Tibial artery (tissue), 4 donors: ENCODE measurements around the gene PDE3B.
"Not testable (repeated sequence)": the region's sequence is repeated elsewhere in the genome, so short reads cannot be mapped to it uniquely, and the experiment has no call there.

ENCODE experiments used
- DNase-seq, 2 donors: peaks; one replicate each; pipeline ENCODE4 v3.0.0-alpha.2; 2019
- H3K27ac ChIP-seq, 2 donors: fragments of 200-600 bp; sonication (generic) in 1 of 2; 1 replicate in 1 of 2; 2 replicates in 1 of 2; pipeline ENCODE4 v1.5.1; 2018 to 2019; ENCODE audit warnings: mild to moderate bottlenecking in 1 of 2
- H3K27me3 ChIP-seq, 2 donors: fragments of 200-600 bp; sonication (generic) in 1 of 2; one replicate each; pipeline versions ENCODE4 v1.5.1 to v1.6.0; 2016 to 2019
- H3K36me3 ChIP-seq, 3 donors: fragments of 200-600 bp; sonication (generic) in 2 of 3; one replicate each; pipeline ENCODE4 v1.5.1; 2016 to 2019; ENCODE audit warnings: mild to moderate bottlenecking in 2 of 3
- H3K4me1 ChIP-seq, 4 donors: fragments of 200-600 bp; sonication (generic) in 2 of 4; 1 replicate in 3 of 4; 2 replicates in 1 of 4; pipeline ENCODE4 v1.5.1; 2016 to 2019
- H3K4me3 ChIP-seq, 2 donors: fragments of 200-600 bp; sonication (generic) in 1 of 2; 1 replicate in 1 of 2; 2 replicates in 1 of 2; pipeline ENCODE4 v1.5.1; 2018 to 2019; ENCODE audit warnings: mild to moderate bottlenecking in 2 of 2
- H3K9me3 ChIP-seq, 3 donors: fragments of 200-600 bp; sonication (generic) in 1 of 3; one replicate each; pipeline ENCODE4 v1.5.1; 2016 to 2019
- intact Hi-C: fragments of 100-400 bp; cut with DNase I; formaldehyde crosslinking; loops from one replicate; pipeline ENCODE4 v1.15.0; 2023; ENCODE audit warnings: low total_unique reads
- TF ChIP-seq, protein P1 (sequence below), 2 experiments: fragments of 200-600 bp in 1 of 2; fragments of 450-650 bp in 1 of 2; IDR thresholded peaks; one replicate each; pipeline ENCODE4 v1.5.1; 2017 to 2019; ENCODE audit warnings: antibody characterized with exemption in 2 of 2, mild to moderate bottlenecking in 1 of 2, moderate library complexity in 1 of 2

Gene PDE3B

DNA sequence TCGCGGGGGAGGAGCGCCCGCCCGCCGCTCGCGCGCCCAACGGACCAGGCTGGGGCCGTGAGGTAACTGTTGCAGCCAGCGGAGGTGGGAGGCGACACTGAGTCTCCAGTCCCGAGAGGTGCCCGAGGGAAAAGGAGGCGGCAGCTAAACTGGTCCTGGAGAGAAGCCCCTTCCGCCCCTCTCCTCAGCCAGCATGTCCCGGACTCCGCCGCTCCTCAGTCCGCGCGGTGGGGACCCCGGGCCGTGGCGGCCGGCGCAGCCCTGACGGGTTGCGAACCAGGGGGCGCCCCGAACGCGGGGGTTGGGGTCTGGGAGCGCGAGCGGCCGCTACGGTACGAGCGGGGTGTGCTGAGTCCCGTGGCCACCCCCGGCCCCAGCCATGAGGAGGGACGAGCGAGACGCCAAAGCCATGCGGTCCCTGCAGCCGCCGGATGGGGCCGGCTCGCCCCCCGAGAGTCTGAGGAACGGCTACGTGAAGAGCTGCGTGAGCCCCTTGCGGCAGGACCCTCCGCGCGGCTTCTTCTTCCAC, at the start of gene PDE3B:
TSS of gene PDE3B (plus strand) at position 108 of the 529 bp plus-strand sequence. CDS start at position 380, 272 bp downstream.
- Histone ChIP-seq H3K4me1 (peaks cover 0 to 20% (median 8%) of the 10 kb centered on the region in 4 donors), H3K27ac (peak within 1 kb of the TSS in 1 of 2 donors; percentile 47), H3K27me3 (peaks cover 0 to 8% of the 10 kb centered on the region in 2 donors), H3K9me3 (no peaks in the 10 kb centered on the region), H3K36me3 (no peaks in the 10 kb centered on the region), H3K4me3 (peak within 1 kb of the TSS; percentile 63)
- peak; percentile 50 to 82 for DNase-seq
- intact Hi-C loops = no loop called here
- TF ChIP-seq, protein P1, sequence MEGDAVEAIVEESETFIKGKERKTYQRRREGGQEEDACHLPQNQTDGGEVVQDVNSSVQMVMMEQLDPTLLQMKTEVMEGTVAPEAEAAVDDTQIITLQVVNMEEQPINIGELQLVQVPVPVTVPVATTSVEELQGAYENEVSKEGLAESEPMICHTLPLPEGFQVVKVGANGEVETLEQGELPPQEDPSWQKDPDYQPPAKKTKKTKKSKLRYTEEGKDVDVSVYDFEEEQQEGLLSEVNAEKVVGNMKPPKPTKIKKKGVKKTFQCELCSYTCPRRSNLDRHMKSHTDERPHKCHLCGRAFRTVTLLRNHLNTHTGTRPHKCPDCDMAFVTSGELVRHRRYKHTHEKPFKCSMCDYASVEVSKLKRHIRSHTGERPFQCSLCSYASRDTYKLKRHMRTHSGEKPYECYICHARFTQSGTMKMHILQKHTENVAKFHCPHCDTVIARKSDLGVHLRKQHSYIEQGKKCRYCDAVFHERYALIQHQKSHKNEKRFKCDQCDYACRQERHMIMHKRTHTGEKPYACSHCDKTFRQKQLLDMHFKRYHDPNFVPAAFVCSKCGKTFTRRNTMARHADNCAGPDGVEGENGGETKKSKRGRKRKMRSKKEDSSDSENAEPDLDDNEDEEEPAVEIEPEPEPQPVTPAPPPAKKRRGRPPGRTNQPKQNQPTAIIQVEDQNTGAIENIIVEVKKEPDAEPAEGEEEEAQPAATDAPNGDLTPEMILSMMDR (IDR thresholded peaks at IDR 0.05) = no peak

DNA sequence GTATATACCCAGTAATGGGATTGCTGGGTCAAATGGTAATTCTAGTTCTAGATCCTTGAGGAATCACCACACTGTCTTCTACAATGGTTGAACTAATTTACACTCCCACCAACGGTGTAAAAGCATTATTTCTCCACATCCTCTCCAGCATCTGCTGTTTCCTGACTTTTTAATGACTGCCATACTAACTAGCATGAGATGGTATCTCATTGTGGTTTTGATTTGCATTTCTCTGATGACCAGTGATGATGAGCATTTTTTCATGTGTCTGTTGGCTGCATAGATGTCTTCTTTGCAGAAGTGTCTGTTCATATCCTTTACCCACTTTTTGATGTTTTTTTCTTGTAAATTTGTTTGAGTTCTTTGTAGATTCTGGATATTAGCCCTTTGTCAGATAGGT, 48.3 kb upstream of the PDE3B start:
- H3K27ac ChIP-seq, H3K9me3 ChIP-seq, intact Hi-C loops, H3K4me3 ChIP-seq, H3K27me3 ChIP-seq, H3K36me3 ChIP-seq, H3K4me1 ChIP-seq, DNase-seq: not testable (repeated sequence)

DNA sequence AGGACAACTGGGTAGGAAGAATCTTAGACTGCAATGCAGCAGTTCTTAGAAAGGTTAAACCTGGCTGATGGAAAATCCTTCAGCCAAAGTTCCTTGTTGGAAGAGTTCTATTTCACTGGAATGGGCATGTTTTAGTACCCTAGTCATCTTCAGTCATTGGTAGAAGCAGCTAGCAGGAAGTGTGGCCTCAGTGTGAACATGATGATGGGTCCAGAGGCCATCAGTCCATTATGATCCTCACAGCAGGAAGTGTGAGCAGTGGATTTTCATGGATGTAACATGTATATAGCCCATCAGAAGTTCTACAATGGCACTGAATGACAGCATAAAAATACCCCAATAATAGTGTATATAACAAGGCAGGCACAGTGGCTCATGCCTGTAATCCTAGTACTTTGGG, 35.9 kb upstream of the PDE3B start:
- Histone ChIP-seq H3K27ac (no peak overlapping the region), H3K36me3 (no peaks in the 10 kb centered on the region), H3K4me3 (no peak overlapping the region), H3K27me3 (no peaks in the 10 kb centered on the region), H3K4me1 (no peaks in the 10 kb centered on the region), H3K9me3 (no peaks in the 10 kb centered on the region)
- TF ChIP-seq, protein P1 (IDR thresholded peaks at IDR 0.05) = no peak
- intact Hi-C loops = no loop called here
- DNase-seq = no peak

DNA sequence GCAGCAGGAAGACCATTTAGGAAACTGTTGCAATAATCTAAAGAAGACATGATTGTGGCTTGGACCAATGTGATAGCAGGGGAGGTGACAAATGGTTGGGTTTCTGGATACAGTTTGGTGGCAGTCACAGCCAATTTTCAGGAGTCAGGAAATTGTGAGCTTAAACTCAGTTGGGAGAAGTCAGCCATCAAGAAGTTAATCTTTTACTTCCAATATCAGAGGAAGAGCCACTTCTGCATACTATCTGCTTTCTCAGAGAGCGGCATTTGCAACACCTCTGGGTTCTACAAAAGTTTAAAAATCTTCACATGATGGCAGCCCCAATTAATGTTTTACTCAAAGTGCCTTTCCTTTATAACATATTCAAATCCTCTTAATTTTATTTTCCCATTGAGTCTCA, 33.7 kb upstream of the PDE3B start:
- H3K9me3 ChIP-seq = no peaks in the 10 kb centered on the region
- no peaks in the 10 kb centered on the region for H3K36me3 ChIP-seq
- no peak for DNase-seq
- no peaks in the 10 kb centered on the region for H3K4me1 ChIP-seq
- no peak overlapping the region for H3K4me3 ChIP-seq
- TF ChIP-seq, protein P1 (IDR thresholded peaks at IDR 0.05) = no peak
- H3K27me3 ChIP-seq = no peaks in the 10 kb centered on the region
- no peak overlapping the region for H3K27ac ChIP-seq
- intact Hi-C loops = no loop called here

DNA sequence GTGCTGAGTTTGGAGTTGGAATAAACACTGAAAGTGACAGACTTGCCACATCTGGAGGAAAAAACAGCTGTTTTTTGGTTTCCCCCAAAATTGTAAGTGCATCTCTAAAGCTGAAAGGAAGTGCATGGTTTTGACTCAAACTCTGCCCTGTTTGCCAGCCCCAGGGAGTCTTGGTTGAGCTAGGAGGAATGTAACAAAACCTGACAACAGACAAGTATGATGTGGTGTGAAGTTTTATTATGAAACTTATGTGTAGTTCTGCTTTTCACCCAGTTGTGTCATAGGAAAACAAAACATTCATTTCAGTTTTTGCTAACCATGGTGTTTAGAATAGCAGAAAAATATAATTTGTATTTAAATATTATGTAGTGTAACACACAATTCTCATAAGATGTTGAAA, 31.7 kb upstream of the PDE3B start:
- Histone ChIP-seq H3K9me3 (no peaks in the 10 kb centered on the region), H3K4me1 (no peaks in the 10 kb centered on the region), H3K4me3 (no peak overlapping the region), H3K27ac (no peak overlapping the region), H3K27me3 (no peaks in the 10 kb centered on the region), H3K36me3 (no peaks in the 10 kb centered on the region)
- TF ChIP-seq, protein P1 (IDR thresholded peaks at IDR 0.05) = no peak
- DNase-seq = no peak
- intact Hi-C loops = no loop called here

DNA sequence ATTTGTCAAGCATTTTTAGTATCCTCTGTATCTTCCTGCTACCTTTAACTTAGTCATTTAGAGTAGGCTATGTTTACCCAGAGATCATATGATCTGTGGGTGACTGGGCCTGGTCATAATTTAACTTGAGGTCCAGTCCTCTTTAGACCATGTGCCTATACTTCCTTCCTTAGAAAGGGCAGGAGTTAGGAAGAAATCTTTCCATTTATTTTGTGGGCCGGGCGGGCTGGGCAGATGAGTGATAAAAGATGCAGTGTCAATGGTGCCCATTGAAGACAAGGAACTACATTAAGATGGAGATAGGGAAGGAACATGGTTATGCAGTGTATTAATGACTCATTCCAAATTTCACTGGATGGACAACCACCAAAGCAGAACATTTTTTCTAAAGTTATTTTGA, 30.9 kb upstream of the PDE3B start:
- DNase-seq = no peak
- Histone ChIP-seq H3K27me3 (no peaks in the 10 kb centered on the region), H3K36me3 (no peaks in the 10 kb centered on the region), H3K27ac (no peak overlapping the region), H3K4me1 (no peaks in the 10 kb centered on the region), H3K9me3 (no peaks in the 10 kb centered on the region), H3K4me3 (no peak overlapping the region)
- TF ChIP-seq, protein P1 (IDR thresholded peaks at IDR 0.05) = no peak
- intact Hi-C loops = no loop called here
